ENCODE results near the gene CYP4F3. TPM values are rescaled to one million over a fixed set of nuclear protein-coding genes. Genes with fewer than 3 reads are reported as not detected.

Gene CYP4F3
- total and polyA plus RNA-seq, 2 of the 13 experiments (the other 11 are each of a cell fraction or from before 2014, with no cell fraction given), result 17.8 to 22.8 TPM

DNA sequence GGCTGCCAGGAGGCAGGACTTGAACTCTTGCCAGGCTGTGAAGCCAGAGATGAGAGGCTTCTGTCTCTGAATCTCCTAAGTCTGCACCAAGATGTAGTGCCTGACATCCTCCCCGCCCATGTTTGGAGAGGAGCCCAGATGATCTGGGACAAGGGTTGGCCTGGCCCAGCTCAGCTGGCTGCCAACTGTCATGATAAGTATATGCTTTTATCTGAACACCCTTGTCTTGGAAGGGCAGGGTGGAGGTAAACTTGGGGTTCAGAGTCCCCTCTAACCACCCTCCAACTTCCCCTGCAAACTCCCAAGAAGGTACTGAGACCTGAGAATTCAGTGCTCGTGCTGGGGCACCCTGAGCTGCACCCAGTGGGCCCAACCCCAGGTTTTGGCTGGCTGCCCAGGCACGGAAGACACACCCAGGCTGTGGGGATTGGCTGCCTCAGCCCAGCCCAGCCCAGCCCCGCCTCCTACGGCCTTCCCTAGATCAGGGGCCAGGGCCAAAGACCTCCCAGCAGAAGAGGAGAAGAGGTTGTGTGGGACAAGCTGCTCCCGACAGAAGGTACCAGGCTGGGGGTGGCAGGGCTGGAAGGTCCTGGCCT, 32.0 kb downstream of the CYP4F3 start, which contains the start of gene CYP4F12:
CYP4F12 (plus strand) TSS at position 508 of the 596 bp plus-strand sequence. CDS start 443 bp downstream, outside the sequence.
- peak; percentile 86 for ATAC-seq
- DNase-seq (ENCODE audit: low spot score), result peak; percentile 76
- Histone ChIP-seq H3K36me3 (replicated peaks in 1 of 2; ENCODE audit: control insufficient read depth in 1 of 2, insufficient read depth in 2 of 2, low read length in 2 of 2) (no peaks in the 10 kb centered on the region), H3K27ac (ENCODE audit: extremely low read length, insufficient read depth, low read length) (peak within 1 kb of the TSS; percentile 92), H4K20me1 (ENCODE audit: insufficient read depth, low read length) (no peaks in the 10 kb centered on the region), H3K9ac (ENCODE audit: insufficient read depth, low read depth, low read length) (peak within 1 kb of the TSS; percentile 51), H2AFZ (ENCODE audit: low read length) (no peak within 1 kb of the TSS), H3K79me2 (ENCODE audit: insufficient read depth, low read length) (peaks cover 6% of the 10 kb centered on the region), H3K9me3 (ENCODE audit: low read length) (no peaks in the 10 kb centered on the region), H3K27me3 (ENCODE audit: control insufficient read depth in 1 of 2, insufficient read depth in 2 of 2, low read length in 2 of 2) (no peaks in the 10 kb centered on the region), H3K4me2 (ENCODE audit: low read depth, low read length) (peak within 1 kb of the TSS; percentile 93), H3K4me1 (ENCODE audit: insufficient read depth, low read length) (peaks cover 42% of the 10 kb centered on the region), H3K4me3 (replicated peaks in 1 of 3; ENCODE audit: insufficient read depth in 1 of 3, low read depth in 2 of 3, low read length in 3 of 3) (peak within 1 kb of the TSS; percentile 52 to 70 (median 69))
- FAIRE-seq, result peak; percentile 75
- BruUV-seq (replicated peaks), result no TSS peak
- ChIA-PET CTCF (ENCODE audit: low intra/inter-chr PET ratio, low total read pairs) (interaction anchor here (1.4 kb wide), 1 partner anchor 44 kb away, joined by 3 read pairs; no protein-coding TSS in a partner anchor), POLR2A (interaction anchor here (1.0 to 3.1 kb wide), 10 partner anchors 9 to 513 kb away, joined by 3 to 68 read pairs (median 6); partner anchors contain the start of genes CYP4F3 and FAM32A)
- intact Hi-C loops (cut with micrococcal nuclease; ENCODE audit: unreplicated experiment) (loop anchor here (2.0 to 5.0 kb wide), 2 partner anchors 32 to 40 kb away; partner anchors contain the start of gene CYP4F3), in situ Hi-C loops (cut with HindIII; ENCODE audit: extremely low pct_ligation_motif_present, low pct_unique_long_range_greater_than_20kb) (no loop called here)
- WGBS (ENCODE audit: low lambda C conversion rate), result 1% methylated on average over 6 of the region's 6 CpGs
- TF ChIP-seq, protein P1, sequence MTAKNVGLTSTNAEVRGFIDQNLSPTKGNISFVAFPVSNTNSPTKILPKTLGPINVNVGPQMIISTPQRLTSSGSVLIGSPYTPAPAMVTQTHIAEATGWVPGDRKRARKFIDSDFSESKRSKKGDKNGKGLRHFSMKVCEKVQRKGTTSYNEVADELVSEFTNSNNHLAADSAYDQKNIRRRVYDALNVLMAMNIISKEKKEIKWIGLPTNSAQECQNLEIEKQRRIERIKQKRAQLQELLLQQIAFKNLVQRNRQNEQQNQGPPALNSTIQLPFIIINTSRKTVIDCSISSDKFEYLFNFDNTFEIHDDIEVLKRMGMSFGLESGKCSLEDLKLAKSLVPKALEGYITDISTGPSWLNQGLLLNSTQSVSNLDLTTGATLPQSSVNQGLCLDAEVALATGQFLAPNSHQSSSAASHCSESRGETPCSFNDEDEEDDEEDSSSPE (CRISPR knock-in tag; IDR thresholded peaks at IDR 0.05), result no peak
- TF ChIP-seq, protein P2, sequence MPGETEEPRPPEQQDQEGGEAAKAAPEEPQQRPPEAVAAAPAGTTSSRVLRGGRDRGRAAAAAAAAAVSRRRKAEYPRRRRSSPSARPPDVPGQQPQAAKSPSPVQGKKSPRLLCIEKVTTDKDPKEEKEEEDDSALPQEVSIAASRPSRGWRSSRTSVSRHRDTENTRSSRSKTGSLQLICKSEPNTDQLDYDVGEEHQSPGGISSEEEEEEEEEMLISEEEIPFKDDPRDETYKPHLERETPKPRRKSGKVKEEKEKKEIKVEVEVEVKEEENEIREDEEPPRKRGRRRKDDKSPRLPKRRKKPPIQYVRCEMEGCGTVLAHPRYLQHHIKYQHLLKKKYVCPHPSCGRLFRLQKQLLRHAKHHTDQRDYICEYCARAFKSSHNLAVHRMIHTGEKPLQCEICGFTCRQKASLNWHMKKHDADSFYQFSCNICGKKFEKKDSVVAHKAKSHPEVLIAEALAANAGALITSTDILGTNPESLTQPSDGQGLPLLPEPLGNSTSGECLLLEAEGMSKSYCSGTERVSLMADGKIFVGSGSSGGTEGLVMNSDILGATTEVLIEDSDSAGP (CRISPR knock-in tag; IDR thresholded peaks at IDR 0.05; ENCODE audit: borderline replicate concordance), result peak; percentile 55; the same call in 1 of the 2 replicates
- TF ChIP-seq, protein P3, sequence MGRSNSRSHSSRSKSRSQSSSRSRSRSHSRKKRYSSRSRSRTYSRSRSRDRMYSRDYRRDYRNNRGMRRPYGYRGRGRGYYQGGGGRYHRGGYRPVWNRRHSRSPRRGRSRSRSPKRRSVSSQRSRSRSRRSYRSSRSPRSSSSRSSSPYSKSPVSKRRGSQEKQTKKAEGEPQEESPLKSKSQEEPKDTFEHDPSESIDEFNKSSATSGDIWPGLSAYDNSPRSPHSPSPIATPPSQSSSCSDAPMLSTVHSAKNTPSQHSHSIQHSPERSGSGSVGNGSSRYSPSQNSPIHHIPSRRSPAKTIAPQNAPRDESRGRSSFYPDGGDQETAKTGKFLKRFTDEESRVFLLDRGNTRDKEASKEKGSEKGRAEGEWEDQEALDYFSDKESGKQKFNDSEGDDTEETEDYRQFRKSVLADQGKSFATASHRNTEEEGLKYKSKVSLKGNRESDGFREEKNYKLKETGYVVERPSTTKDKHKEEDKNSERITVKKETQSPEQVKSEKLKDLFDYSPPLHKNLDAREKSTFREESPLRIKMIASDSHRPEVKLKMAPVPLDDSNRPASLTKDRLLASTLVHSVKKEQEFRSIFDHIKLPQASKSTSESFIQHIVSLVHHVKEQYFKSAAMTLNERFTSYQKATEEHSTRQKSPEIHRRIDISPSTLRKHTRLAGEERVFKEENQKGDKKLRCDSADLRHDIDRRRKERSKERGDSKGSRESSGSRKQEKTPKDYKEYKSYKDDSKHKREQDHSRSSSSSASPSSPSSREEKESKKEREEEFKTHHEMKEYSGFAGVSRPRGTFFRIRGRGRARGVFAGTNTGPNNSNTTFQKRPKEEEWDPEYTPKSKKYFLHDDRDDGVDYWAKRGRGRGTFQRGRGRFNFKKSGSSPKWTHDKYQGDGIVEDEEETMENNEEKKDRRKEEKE (IDR thresholded peaks at IDR 0.05), result no peak
- TF ChIP-seq KDM3A (CRISPR knock-in tag; IDR thresholded peaks at IDR 0.05; ENCODE audit: low read depth), result 0 out of 2 replicates have a peak, but pooled peaks have one; percentile 54
- peak; percentile 56 to 77; a peak in 3 of 4 replicates for TF ChIP-seq POLR2A (IDR thresholded peaks at IDR 0.05; ENCODE audit: insufficient read depth in 1 of 2, low read depth in 2 of 2, low read length in 2 of 2)
- TF ChIP-seq, protein P4, sequence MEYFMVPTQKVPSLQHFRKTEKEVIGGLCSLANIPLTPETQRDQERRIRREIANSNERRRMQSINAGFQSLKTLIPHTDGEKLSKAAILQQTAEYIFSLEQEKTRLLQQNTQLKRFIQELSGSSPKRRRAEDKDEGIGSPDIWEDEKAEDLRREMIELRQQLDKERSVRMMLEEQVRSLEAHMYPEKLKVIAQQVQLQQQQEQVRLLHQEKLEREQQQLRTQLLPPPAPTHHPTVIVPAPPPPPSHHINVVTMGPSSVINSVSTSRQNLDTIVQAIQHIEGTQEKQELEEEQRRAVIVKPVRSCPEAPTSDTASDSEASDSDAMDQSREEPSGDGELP (IDR thresholded peaks at IDR 0.05; ENCODE audit: borderline replicate concordance, low read depth), result peak; percentile 62; the same call in 1 of the 2 replicates
- peak; percentile 80 for TF ChIP-seq NFYB (CRISPR knock-in tag; IDR thresholded peaks at IDR 0.05)
- peak; percentile 51; the same call in 1 of the 2 replicates for TF ChIP-seq ZNF350 (CRISPR knock-in tag; IDR thresholded peaks at IDR 0.05; ENCODE audit: borderline replicate concordance, low read depth)
- peak; percentile 25; the same call in 1 of the 2 replicates for TF ChIP-seq TAF1 (CRISPR knock-in tag; IDR thresholded peaks at IDR 0.05)
- TF ChIP-seq ZNF629 (CRISPR knock-in tag; conservative IDR thresholded peaks at IDR 0.05), result peak; percentile 4; the same call in 1 of the 2 replicates
- no peak for TF ChIP-seq TOE1 (CRISPR knock-in tag; IDR thresholded peaks at IDR 0.05)
- TF ChIP-seq KLF16 (CRISPR knock-in tag; IDR thresholded peaks at IDR 0.05), result peak in 1 of 2 experiments; percentile 49; a peak in 1 of 4 replicates
- TF ChIP-seq TEAD2 (CRISPR knock-in tag; IDR thresholded peaks at IDR 0.05), result no peak
- TF ChIP-seq RFXAP (CRISPR knock-in tag; IDR thresholded peaks at IDR 0.05; ENCODE audit: borderline replicate concordance), result 0 out of 2 replicates have a peak, but pooled peaks have one; percentile 30
- TF ChIP-seq SP1 (IDR thresholded peaks at IDR 0.05), result no peak
- peak; percentile 73 for TF ChIP-seq SP1 (CRISPR knock-in tag; IDR thresholded peaks at IDR 0.05)
- TF ChIP-seq, protein P5, sequence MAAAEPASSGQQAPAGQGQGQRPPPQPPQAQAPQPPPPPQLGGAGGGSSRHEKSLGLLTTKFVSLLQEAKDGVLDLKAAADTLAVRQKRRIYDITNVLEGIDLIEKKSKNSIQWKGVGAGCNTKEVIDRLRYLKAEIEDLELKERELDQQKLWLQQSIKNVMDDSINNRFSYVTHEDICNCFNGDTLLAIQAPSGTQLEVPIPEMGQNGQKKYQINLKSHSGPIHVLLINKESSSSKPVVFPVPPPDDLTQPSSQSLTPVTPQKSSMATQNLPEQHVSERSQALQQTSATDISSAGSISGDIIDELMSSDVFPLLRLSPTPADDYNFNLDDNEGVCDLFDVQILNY (CRISPR knock-in tag; conservative IDR thresholded peaks at IDR 0.05), result no peak

Measured in HepG2 (cell line).